GM21825 (cell line): Measurements from ENCODE around the gene ZNF670.
A peak's percentile ranks its signal among the peaks of the same experiment; 100 is the strongest.
"Not testable (repeated sequence)": the region's sequence is repeated elsewhere in the genome, so short reads cannot be mapped to it uniquely, and the experiment has no call there.

Experiments used
- ATAC-seq: cut with Tn5 transposase; IDR thresholded peaks from one replicate; pipeline ENCODE4 v1.9.1; 2021; ENCODE audit warnings: mild to moderate bottlenecking, moderate library complexity; ENCODE audit not compliant: unreplicated experiment

Gene ZNF670

DNA sequence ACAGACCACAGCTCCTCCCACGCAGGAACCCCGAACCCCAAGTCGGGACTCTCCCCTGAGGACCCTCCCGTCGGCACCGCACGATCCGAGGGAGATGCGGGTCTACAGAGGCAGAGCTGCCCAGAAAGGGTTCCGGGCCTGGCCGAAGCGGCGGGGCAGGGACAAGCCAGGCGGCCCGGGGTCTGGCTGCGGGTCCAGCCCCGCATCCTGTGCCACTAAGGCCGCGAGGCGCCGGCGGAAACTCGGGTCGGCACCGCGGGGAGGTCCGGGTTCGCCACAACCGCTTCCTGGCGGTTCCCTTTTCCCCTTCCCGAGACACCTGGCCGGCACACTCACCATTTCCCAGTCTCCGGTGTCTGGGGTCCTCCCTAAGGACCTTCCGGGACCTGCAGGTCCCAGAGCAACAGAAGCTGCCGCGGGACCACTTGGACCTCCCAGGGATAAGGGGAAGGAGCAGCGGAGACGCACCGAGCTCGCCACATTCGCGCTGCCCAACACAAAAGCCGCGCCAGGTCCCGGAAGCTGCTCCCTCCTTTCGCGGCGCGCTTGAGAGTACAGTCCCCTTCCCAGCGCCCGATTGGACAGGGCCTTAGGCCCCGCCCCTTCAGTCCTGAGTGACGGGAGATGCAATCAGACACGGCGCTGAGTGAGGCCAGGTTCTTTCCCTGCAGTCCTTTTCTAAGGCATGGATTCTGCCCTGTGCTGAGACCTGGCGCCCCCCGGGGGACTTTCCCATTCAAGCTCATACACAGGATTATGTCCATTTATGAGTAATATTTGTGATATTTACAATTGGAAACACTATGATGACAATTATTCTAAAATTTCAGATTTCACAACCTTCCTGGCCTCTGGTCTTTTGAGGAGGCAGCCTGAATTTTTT is at the start of gene ZNF670:
ZNF670 (minus strand) TSS at position 554 of the 883 bp plus-strand sequence; CDS start at position 339, 215 bp downstream.
- ATAC-seq: peak; percentile 100

DNA sequence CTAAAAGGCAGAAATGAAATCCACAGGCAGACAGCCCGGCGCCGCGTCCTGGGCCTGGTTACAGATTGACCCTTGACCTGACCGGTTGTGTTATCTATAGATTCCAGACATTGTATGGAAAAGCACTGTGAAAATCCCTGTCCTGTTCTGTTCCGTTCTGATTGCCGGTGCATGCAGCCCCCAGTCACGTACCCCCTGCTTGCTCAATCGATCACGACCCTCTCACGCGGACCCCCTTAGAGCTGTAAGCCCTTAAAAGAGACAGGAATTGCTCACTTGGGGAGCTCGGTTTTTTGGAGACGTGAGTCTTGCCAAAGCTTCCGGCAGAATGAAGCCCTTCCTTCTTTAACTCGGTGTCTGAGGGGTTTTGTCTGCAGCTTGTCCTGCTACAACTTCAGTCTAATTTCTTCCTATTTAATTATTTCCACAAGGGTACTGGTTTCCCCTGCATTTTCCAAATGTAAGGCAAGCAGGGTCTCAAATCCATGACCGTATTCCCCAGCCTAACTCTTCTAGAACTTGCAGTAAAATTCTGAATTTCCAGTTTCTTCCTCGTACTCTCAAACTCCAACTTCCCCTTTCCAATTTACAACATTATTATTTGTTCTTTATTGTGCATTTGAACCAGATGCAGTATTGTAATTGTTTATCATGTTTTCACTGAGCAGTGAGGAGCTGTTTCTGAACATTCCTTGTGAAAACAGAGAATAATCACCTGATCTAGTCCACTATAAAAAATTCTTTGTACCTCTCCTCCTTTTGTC is 49.1 kb upstream of the ZNF670 start:
- not testable (repeated sequence) for ATAC-seq

DNA sequence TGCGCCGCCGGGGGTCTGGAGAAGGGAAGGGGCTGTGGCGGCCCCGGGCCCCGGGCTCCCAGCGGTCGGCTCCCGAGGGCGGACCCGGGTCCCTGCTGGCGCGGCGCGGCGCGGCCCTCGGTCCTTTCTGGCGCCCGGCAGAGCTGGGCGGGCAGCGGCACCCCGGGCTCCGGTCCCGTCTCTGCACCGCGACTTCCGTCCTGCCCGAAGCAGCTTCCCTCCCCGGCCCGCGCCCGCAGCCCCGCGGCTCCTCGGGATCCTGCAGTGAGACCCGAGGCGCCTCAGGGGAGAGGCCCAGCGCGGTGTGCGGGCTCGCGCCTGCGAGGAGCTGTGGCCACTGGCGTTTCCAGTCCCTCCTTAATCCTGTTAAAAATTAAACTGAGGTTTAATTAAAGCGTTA is 48.0 kb upstream of the ZNF670 start:
- ATAC-seq: peak; percentile 65

DNA sequence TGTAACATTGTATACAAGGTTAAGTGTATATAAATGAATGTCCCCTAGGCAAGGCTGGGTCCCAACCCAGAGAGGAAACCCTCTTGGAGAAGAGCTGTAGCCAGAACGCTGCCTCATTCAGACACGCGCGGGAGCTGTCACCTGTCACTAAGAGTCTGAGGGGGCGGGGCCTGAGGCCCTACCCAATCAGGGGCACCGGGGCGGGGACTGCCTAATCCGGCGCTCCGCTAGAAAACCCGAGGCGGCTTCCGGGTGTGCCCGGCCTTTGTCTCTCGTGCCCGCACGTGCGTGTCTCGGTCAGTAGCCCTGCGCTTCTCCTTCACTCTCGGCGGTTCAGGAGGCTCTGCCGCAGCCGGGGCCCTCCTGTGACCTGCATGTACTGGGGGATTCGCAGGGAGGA is 47.6 kb upstream of the ZNF670 start:
- ATAC-seq: peak; percentile 99

GRCh38 chr1:247121382-247121781 is 42.8 kb upstream of the ZNF670 start:
- no peak for ATAC-seq

- not testable (repeated sequence) for ATAC-seq
Observed at GRCh38 chr1:247120408-247120668, 41.7 kb upstream of the ZNF670 start.

- ATAC-seq: no peak
Observed at GRCh38 chr1:247119600-247120407, 41.2 kb upstream of the ZNF670 start.

DNA sequence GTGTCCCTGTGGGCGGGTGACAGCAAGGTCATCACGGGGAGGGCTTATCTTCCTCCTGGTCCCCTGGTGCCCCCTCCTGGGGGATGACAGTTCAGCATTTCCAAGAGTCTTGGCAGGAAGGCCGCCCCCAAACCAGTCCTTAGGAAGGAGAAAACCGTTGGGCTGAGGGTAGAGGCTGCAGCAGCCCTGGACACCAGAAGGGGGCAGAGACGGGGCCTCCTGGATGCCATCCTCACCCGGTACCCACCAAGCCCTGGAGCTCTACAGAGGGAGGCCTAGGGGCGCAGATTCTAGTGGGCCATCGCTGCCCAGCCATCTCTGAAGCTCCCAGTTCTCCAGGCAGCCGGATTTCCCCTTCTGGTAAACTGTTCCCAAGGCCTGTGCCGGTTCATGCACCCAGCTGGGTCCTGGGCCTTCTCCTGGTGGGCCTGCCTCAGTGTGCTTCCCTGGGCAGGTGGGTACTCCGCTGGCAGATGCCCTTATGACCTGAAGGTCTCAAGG is 40.4 kb upstream of the ZNF670 start:
- no peak for ATAC-seq

- ATAC-seq: no peak
Observed at GRCh38 chr1:247115545-247115944, 36.9 kb upstream of the ZNF670 start.

DNA sequence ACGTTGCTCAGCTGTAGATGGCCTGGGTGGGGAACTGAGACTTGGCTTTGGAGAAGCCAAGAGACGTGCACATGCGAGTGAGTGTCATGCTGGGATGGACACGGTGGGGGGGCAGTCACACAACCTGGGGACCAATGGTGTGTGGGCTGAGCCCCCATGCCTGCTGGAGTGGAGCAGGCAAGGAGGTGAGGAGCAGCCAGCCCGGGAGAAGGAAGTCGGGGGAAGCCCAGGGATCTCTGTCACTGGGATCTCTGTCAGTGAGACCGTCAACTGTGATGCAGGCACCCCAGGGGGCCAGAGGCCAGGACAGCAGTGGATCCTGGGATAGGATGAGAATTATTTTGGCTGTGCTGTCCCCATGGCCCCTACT is 36.5 kb upstream of the ZNF670 start:
- no peak for ATAC-seq

GRCh38 chr1:247114351-247115140 is 35.9 kb upstream of the ZNF670 start:
- ATAC-seq: no peak

DNA sequence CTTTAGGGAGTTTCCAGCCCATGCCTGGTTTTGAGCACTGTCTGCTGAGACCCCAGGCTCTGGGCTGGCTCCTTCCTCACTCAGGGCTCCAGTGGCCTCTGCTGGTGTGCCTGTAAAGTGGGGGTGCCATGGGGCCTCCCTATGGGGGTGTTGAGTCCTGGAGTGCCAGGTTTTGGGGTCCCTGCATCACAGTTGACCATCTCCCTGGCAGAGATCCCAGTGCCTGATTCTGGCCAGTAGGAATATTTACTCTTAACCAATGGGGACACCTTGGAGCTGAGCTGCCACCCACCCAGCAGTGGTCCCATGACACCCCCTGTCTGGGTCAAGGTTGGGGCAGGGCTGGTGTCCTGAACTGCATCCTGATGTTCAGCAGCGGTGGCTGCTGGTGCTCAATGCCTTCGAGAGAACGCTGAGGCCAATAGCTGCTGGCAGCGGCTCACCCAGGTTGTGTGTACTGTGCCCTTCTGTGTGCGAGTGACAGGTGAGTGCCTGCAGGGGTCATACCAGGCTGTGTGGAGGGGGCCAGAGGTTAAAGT is 35.2 kb upstream of the ZNF670 start:
- no peak for ATAC-seq

GRCh38 chr1:247113094-247113497 is 34.5 kb upstream of the ZNF670 start:
- ATAC-seq: no peak

DNA sequence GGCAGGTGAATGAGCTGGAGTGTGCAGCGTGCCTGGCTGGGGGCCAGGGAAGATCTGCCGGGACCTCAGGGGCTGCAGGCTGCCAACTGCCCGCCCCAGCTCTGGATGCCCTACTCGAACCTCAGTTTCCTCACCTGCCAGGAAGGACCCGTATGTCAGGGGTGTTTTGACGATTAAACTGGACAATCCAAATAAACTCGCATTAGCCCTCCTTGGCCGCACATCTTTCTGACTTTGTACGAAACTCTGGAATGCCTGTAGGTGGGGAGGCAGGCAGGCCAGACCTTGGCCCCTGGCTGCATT is 33.8 kb upstream of the ZNF670 start:
- ATAC-seq: no peak

DNA sequence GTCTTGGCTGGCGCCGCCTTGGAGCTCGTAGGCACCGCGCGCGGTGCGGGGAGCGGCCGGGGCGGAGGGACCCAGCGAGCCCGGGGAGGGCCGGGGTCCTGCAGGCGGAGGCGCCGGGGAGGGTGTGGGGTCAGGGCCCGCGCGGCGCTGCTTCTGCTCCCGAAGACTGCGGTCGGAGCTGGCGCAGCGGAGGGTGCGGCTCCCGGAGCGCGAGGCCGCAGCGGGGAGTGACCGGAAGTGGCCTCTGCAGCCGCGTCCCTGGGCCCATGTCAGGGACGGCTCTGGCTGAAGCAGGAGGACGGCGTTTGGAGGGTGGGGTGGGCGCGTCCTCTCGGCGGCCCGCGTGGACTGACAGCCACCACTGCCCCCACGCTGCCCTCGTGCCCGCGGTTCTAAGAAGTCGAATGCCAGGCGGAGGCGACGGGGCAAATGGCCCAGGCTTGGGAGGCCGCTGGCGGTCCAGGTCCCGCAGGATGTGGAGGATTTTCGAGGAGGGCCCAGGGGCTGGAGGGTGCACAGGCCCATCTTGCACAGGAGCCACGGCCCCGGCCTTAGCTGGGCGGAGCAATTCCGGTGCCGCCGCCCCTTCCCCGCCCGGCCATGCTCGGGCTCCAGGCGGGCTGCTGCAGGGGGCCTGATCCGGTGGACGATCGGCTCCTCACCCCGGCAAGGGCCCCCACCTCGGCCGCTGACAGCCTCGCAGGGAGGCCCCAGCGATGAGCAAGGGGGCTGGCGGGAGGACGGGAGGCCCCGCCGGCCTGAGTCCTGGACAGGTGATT is 33.3 kb upstream of the ZNF670 start:
- ATAC-seq: no peak

DNA sequence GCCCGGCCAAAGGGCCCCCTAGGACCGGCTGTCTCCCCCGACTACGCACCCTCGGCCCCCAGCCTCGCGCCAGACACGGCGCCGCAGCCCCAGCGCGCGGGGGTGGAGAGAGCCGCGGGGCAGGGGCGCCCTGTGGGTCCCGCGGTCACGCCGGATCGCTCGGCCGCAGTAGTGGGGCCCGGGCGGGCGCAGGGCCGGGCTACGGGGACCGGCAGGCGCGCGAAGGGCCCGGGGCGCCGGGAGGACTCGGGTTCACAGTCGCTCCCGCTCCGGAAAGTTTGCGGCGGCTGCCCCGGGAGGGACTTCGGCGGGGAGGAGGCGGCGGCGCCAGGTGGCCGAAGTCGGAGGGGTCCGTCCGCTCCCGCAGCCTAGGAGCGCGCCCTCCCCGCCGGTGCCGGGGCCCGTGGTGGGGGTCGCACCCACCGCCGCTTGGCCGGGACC is 32.7 kb upstream of the ZNF670 start:
- ATAC-seq: no peak

DNA sequence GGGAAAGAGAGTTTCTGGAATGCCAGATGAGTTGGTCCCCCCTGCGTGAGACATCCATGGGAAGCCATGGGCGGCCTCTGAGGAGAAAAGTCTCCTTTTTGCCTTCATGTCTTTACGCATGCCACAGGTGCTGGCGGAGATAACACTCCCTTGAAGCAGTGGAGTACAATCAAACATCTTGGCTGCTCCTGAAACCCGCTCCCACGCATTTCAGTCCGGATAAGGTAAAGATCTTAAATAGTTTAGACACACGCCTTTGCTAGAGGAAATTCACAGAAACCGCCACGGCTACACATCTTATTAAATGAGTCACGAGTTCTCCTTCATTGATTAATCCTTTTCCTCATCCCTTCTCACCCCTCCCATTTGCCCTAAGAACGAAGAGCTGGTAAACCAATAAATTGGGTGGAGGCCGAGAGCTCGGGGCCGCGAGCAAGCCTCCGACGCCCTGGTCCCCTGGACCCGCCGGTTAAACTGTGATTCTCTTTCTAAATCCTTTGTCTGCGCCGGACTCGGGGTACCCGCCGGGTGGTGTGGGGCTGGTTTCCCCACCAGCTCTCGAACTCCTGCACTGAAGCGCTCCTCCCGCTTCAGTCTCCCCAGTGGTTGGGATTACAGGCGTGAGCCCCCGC is 32.1 kb upstream of the ZNF670 start:
- ATAC-seq: no peak

DNA sequence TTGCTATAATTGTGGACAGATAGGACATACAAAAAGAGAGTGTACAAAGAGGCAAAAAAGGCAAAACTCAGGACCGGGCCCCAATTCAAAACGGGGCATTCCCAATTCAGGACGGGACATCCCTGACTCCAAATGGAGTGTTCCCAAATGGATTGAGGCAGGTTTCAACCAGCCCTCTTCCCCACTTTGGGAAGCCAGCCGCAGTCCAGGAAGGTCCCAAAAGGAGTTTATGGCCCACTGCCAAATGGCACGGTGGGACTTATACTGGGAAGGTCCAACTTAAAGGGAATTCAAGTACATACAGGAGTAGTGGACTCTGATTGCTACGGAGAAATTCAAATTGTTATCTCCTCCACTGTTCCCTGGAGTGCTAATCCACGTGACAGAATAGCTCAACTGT is 29.1 kb upstream of the ZNF670 start:
- ATAC-seq: no peak

GRCh38 chr1:247105966-247106365 is 27.4 kb upstream of the ZNF670 start:
- ATAC-seq: no peak
